BE2C (cell line): ENCODE measurements around the gene ZNHIT3.
A peak's percentile ranks its signal among the peaks of the same experiment; 100 is the strongest.

Source experiments
- DNase-seq: peaks from one replicate; pipeline ENCODE4 v3.0.0-alpha.2; 2020
- H3K27me3 ChIP-seq: fragments of 250-450 bp; sonication (Bioruptor Pico); 2 replicates; pipeline ENCODE4 v1.5.1; 2020; ENCODE audit warnings: mild to moderate bottlenecking
- H3K36me3 ChIP-seq: fragments of 250-450 bp; sonication (Bioruptor Pico); 2 replicates; pipeline ENCODE4 v1.5.1; 2020; ENCODE audit warnings: mild to moderate bottlenecking
- H3K4me1 ChIP-seq: fragments of 250-450 bp; sonication (Bioruptor Pico); 2 replicates; pipeline ENCODE4 v1.5.1; 2020
- H3K4me3 ChIP-seq: 2 replicates; pipeline ENCODE4 v1.5.1; 2011; ENCODE audit warnings: low read depth, low read length
- H3K9me3 ChIP-seq: fragments of 250-450 bp; sonication (Bioruptor Pico); 2 replicates; pipeline ENCODE4 v1.5.1; 2020
- TF ChIP-seq, protein P1 (sequence below): IDR thresholded peaks from 2 replicates; pipeline ENCODE4 v1.5.1; 2012; ENCODE audit warnings: mild to moderate bottlenecking, low read depth, low read length

The ZNHIT3 gene

GRCh38 chr17:36509272-36509985 lies 22.9 kb downstream of the ZNHIT3 start:
- TF ChIP-seq, protein P1, sequence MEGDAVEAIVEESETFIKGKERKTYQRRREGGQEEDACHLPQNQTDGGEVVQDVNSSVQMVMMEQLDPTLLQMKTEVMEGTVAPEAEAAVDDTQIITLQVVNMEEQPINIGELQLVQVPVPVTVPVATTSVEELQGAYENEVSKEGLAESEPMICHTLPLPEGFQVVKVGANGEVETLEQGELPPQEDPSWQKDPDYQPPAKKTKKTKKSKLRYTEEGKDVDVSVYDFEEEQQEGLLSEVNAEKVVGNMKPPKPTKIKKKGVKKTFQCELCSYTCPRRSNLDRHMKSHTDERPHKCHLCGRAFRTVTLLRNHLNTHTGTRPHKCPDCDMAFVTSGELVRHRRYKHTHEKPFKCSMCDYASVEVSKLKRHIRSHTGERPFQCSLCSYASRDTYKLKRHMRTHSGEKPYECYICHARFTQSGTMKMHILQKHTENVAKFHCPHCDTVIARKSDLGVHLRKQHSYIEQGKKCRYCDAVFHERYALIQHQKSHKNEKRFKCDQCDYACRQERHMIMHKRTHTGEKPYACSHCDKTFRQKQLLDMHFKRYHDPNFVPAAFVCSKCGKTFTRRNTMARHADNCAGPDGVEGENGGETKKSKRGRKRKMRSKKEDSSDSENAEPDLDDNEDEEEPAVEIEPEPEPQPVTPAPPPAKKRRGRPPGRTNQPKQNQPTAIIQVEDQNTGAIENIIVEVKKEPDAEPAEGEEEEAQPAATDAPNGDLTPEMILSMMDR = no peak
- peaks cover 14% of the 10 kb centered on the region for H3K4me1 ChIP-seq
- H3K27me3 ChIP-seq = no peaks in the 10 kb centered on the region
- no peak for DNase-seq
- peaks cover 30% of the 10 kb centered on the region for H3K36me3 ChIP-seq
- H3K9me3 ChIP-seq = no peaks in the 10 kb centered on the region
- H3K4me3 ChIP-seq = no peak overlapping the region

- Histone ChIP-seq H3K4me1 (peaks cover 14% of the 10 kb centered on the region), H3K9me3 (no peaks in the 10 kb centered on the region), H3K36me3 (peaks cover 30% of the 10 kb centered on the region), H3K4me3 (no peak overlapping the region), H3K27me3 (no peaks in the 10 kb centered on the region)
- peak; percentile 87 for DNase-seq
- TF ChIP-seq, protein P1 = no peak
Observed at GRCh38 chr17:36510636-36511035, 24.2 kb downstream of the ZNHIT3 start.

DNA sequence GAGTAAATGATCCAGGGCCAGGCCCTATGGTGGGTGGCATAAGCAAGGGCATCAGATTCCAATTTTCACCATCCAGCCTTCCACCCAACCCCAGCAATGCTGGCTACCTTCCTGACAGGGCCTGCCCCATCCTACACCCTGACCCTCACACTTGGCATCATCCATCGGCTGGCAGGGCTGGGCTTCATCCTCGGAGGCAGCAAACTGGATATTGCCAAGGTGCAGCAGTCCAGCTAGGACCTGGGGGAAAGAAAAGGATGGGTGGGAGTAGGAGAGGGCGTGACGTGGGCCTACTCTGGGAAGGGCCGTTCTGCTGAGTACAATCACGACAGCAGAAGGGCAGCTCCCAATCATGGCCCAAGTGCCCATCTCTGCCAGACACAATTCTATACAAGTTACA lies 24.7 kb downstream of the ZNHIT3 start:
- TF ChIP-seq, protein P1 = no peak
- H3K36me3 ChIP-seq = peaks cover 29% of the 10 kb centered on the region
- H3K4me1 ChIP-seq = peaks cover 14% of the 10 kb centered on the region
- H3K27me3 ChIP-seq = no peaks in the 10 kb centered on the region
- DNase-seq = no peak
- H3K4me3 ChIP-seq = no peak overlapping the region
- H3K9me3 ChIP-seq = no peaks in the 10 kb centered on the region

- peaks cover 29% of the 10 kb centered on the region for H3K36me3 ChIP-seq
- TF ChIP-seq, protein P1 = no peak
- H3K27me3 ChIP-seq = no peaks in the 10 kb centered on the region
- no peaks in the 10 kb centered on the region for H3K9me3 ChIP-seq
- peaks cover 14% of the 10 kb centered on the region for H3K4me1 ChIP-seq
- DNase-seq = no peak
- no peak overlapping the region for H3K4me3 ChIP-seq
Observed at GRCh38 chr17:36512641-36513040, 26.2 kb downstream of the ZNHIT3 start.

- Histone ChIP-seq H3K4me1 (peaks cover 14% of the 10 kb centered on the region), H3K27me3 (no peaks in the 10 kb centered on the region), H3K9me3 (no peaks in the 10 kb centered on the region), H3K4me3 (no peak overlapping the region), H3K36me3 (peaks cover 38% of the 10 kb centered on the region)
- DNase-seq = no peak
- TF ChIP-seq, protein P1 = no peak
Observed at GRCh38 chr17:36514856-36515255, 28.4 kb downstream of the ZNHIT3 start.

GRCh38 chr17:36515837-36516236 lies 29.4 kb downstream of the ZNHIT3 start:
- Histone ChIP-seq H3K4me1 (peaks cover 7% of the 10 kb centered on the region), H3K27me3 (no peaks in the 10 kb centered on the region), H3K9me3 (no peaks in the 10 kb centered on the region), H3K4me3 (no peak overlapping the region), H3K36me3 (peaks cover 48% of the 10 kb centered on the region)
- DNase-seq = no peak
- TF ChIP-seq, protein P1 = no peak
